ENCODE results near the gene BRSK1.
"Not testable (repeated sequence)": the region's sequence is repeated elsewhere in the genome, so short reads cannot be mapped to it uniquely, and the experiment has no call there.

BRSK1 gene

GRCh38 chr19:55322204-55322885 is 38.5 kb downstream of the BRSK1 start:
- Histone ChIP-seq H3K4me3 (ENCODE audit: low read depth, low read length) (no peak overlapping the region), H3K27me3 (no peaks in the 10 kb centered on the region)
- no peak for TF ChIP-seq CTCF (IDR thresholded peaks at IDR 0.05; ENCODE audit: low read depth, low read length)

GRCh38 chr19:55324662-55325061 is 40.9 kb downstream of the BRSK1 start:
- DNase-seq: no peak
- Histone ChIP-seq H3K36me3 (no peaks in the 10 kb centered on the region), H3K27me3 (no peaks in the 10 kb centered on the region), H3K4me3 (ENCODE audit: low read depth, low read length) (no peak overlapping the region), H3K4me1 (no peaks in the 10 kb centered on the region; the same call in 1 of the 2 replicates), H3K9me3 (no peaks in the 10 kb centered on the region)
- TF ChIP-seq CTCF (IDR thresholded peaks at IDR 0.05; ENCODE audit: low read depth, low read length): no peak

More at GRCh38 chr19:55322204-55322885, 38.5 kb downstream of the BRSK1 start:
- no peaks in the 10 kb centered on the region; the same call in 1 of the 2 replicates for H3K4me1 ChIP-seq
- no peak for DNase-seq
- H3K9me3 ChIP-seq: no peaks in the 10 kb centered on the region
- no peaks in the 10 kb centered on the region for H3K36me3 ChIP-seq

- no peaks in the 10 kb centered on the region for H3K36me3 ChIP-seq
- TF ChIP-seq CTCF (IDR thresholded peaks at IDR 0.05; ENCODE audit: low read depth, low read length): no peak
- no peak for DNase-seq
- H3K4me3 ChIP-seq (ENCODE audit: low read depth, low read length): no peak within 1 kb of the TSS
- H3K4me1 ChIP-seq: no peaks in the 10 kb centered on the region
- H3K27me3 ChIP-seq: no peaks in the 10 kb centered on the region
- H3K9me3 ChIP-seq: no peaks in the 10 kb centered on the region
Measured at GRCh38 chr19:55325172-55325571, 41.4 kb downstream of the BRSK1 start, which contains the start of gene TMEM150B. TSS of gene TMEM150B (minus strand) at chr19:55325341. CDS start at chr19:55321036, 4,305 bp downstream.

- not testable (repeated sequence) for H3K36me3 ChIP-seq; H3K9me3 ChIP-seq; H3K27me3 ChIP-seq; H3K4me1 ChIP-seq; DNase-seq; H3K4me3 ChIP-seq (ENCODE audit: low read depth, low read length)
Measured at GRCh38 chr19:55328774-55329318, 45.0 kb downstream of the BRSK1 start.

DNA sequence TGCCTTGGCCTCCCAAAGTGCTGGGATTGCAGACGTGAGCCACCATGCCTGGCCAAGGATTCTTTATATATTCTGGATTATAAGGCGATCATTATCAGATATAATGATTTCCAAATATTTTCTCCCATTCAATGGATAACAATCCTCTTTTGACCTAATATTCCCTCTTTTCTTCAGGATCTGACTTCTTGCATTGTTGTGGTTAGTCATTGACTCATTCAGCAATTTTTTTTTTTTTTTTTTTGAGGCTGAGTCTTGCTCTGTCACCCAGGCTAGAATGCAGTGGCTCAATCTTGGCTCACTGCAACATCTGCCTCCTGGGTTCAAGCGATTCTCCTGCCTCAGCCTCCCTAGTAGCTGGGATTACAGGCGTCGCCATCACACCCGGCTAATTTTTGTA is 46.0 kb downstream of the BRSK1 start:
- DNase-seq; H3K9me3 ChIP-seq; H3K4me3 ChIP-seq (ENCODE audit: low read depth, low read length); H3K36me3 ChIP-seq; H3K4me1 ChIP-seq; H3K27me3 ChIP-seq: not testable (repeated sequence)

DNA sequence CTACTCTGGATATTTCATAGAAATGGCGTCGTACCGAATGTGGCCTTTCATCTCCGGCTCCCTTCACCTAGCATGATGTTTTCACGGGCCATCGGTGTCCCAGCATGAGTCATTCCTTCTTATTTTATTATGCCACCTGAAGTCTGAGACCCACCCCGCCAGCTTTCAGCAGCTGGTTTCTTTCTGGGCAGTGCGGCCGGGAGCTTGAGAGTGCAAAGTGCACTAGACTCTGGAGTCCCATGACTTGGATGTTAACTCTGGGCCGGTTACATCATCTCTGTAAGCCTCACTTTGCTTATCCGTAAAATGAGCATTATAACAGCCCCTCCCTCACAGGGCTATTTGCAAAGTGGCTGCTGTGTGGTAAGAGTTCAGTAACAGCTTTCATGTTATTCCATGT is 50.1 kb downstream of the BRSK1 start:
- Histone ChIP-seq H3K4me3 (ENCODE audit: low read depth, low read length) (no peak overlapping the region), H3K4me1 (no peaks in the 10 kb centered on the region), H3K27me3 (no peaks in the 10 kb centered on the region), H3K36me3 (no peaks in the 10 kb centered on the region), H3K9me3 (no peaks in the 10 kb centered on the region)
- DNase-seq: no peak
- no peak for TF ChIP-seq CTCF (IDR thresholded peaks at IDR 0.05; ENCODE audit: low read depth, low read length)

- no peak for TF ChIP-seq CTCF (IDR thresholded peaks at IDR 0.05; ENCODE audit: low read depth, low read length)
- no peak overlapping the region for H3K4me3 ChIP-seq (ENCODE audit: low read depth, low read length)
- H3K9me3 ChIP-seq: no peaks in the 10 kb centered on the region
- H3K27me3 ChIP-seq: no peaks in the 10 kb centered on the region
- no peak for DNase-seq
- H3K4me1 ChIP-seq: no peaks in the 10 kb centered on the region
- no peaks in the 10 kb centered on the region for H3K36me3 ChIP-seq
Measured at GRCh38 chr19:55336101-55336500, 52.3 kb downstream of the BRSK1 start.

Measured in BE2C (cell line).